WTC11 (cell line): Measurements from ENCODE around the gene ITPKA. TPM values are rescaled to one million over a fixed set of nuclear protein-coding genes. Genes with fewer than 3 reads are reported as not detected.

ENCODE experiments used
- ATAC-seq: fragments of 200-7000 bp; cut with Tn5 transposase; 2 replicates; pipeline ENCODE4 v1.10.0; 2021; ENCODE audit warnings: mild to moderate bottlenecking, moderate library complexity
- CTCF ChIA-PET: fragments of 300-600 bp; sonication (Branson Sonifier 250); formaldehyde crosslinking; loops from one replicate; lab custom pipeline; 2021; ENCODE audit warnings: antibody characterized with exemption; lab: Charles Lee
- POLR2A ChIA-PET: fragments of 350-600 bp; sonication (Branson Sonifier 250); formaldehyde crosslinking; loops from one replicate; lab custom pipeline; 2021; ENCODE audit warnings: antibody characterized with exemption; lab: Charles Lee
- DNase-seq: peaks from one replicate; pipeline ENCODE4 v3.0.0; 2021; ENCODE audit warnings: low spot score
- H3K27ac Mint-ChIP-seq: 2 replicates; pipeline ENCODE4 v1.8.0; 2021; ENCODE audit warnings: mixed read lengths
- H3K27me3 Mint-ChIP-seq: 2 replicates; pipeline ENCODE4 v1.8.0; 2021; ENCODE audit warnings: low read depth, mild to moderate bottlenecking, moderate library complexity, mixed read lengths
- H3K36me3 Mint-ChIP-seq: 2 replicates; pipeline ENCODE4 v1.8.0; 2021; ENCODE audit warnings: mixed read lengths
- H3K4me1 Mint-ChIP-seq: 2 replicates; pipeline ENCODE4 v1.8.0; 2022; ENCODE audit warnings: mixed read lengths
- H3K4me3 Mint-ChIP-seq: 2 replicates; pipeline ENCODE4 v1.8.0; 2021; ENCODE audit warnings: mild to moderate bottlenecking, moderate library complexity, mixed read lengths
- H3K9me3 Mint-ChIP-seq: 2 replicates; pipeline ENCODE4 v1.8.0; 2021; ENCODE audit warnings: mixed read lengths
- ATF1 ChIP-seq: sonication (generic); formaldehyde crosslinking; IDR thresholded peaks from 2 replicates; pipeline ENCODE4 v1.8.1; 2023; ENCODE audit warnings: mild to moderate bottlenecking, moderate library complexity, missing genetic modification reagents
- JAZF1 ChIP-seq: fragments of 250-450 bp; sonication (Bioruptor Pico); IDR thresholded peaks from 2 replicates; pipeline ENCODE4 v1.9.0; 2021; ENCODE audit warnings: moderate library complexity, mild to moderate bottlenecking, inconsistent platforms
- MXD4 ChIP-seq: fragments of 250-450 bp; sonication (Bioruptor Pico); IDR thresholded peaks from 2 replicates; pipeline ENCODE4 v1.8.0; 2021; ENCODE audit warnings: mild to moderate bottlenecking, moderate library complexity, borderline replicate concordance
- NFYB ChIP-seq: sonication (generic); formaldehyde crosslinking; conservative IDR thresholded peaks from 2 replicates; pipeline ENCODE4 v1.8.0; 2022; ENCODE audit warnings: low read depth, missing genetic modification reagents
- NR1H2 ChIP-seq: sonication (generic); formaldehyde crosslinking; IDR thresholded peaks from 2 replicates; pipeline ENCODE4 v1.9.0; 2021; ENCODE audit warnings: mild to moderate bottlenecking, moderate library complexity, missing genetic modification reagents
- RORB ChIP-seq: fragments of 250-450 bp; sonication (Bioruptor Pico); IDR thresholded peaks from 2 replicates; pipeline ENCODE4 v1.9.0; 2021; ENCODE audit warnings: mild to moderate bottlenecking
- ZNF138 ChIP-seq: sonication (generic); formaldehyde crosslinking; conservative IDR thresholded peaks from 2 replicates; pipeline ENCODE4 v1.8.1; 2022; ENCODE audit warnings: mild to moderate bottlenecking, moderate library complexity, missing genetic modification reagents
- ZNF219 ChIP-seq: sonication (generic); formaldehyde crosslinking; IDR thresholded peaks from 2 replicates; pipeline ENCODE4 v1.8.0; 2023; ENCODE audit warnings: missing genetic modification reagents, mild to moderate bottlenecking, borderline replicate concordance
- ZNF263 ChIP-seq: sonication (generic); formaldehyde crosslinking; IDR thresholded peaks from 2 replicates; pipeline ENCODE4 v1.8.1; 2022; ENCODE audit warnings: low read depth, mild to moderate bottlenecking, moderate library complexity, missing genetic modification reagents
- ZNF396 ChIP-seq: fragments of 250-450 bp; sonication (Bioruptor Pico); IDR thresholded peaks from 2 replicates; pipeline ENCODE4 v1.8.0; 2021; ENCODE audit warnings: mild to moderate bottlenecking, moderate library complexity, borderline replicate concordance
- total RNA-seq: library from RNA; stranded (reverse); gene quantifications from 3 replicates; pipeline ENCODE4 v1.2.3, GENCODE V29; 2021
- TF ChIP-seq, protein P1 (sequence below): sonication (generic); formaldehyde crosslinking; IDR thresholded peaks from 2 replicates; pipeline ENCODE4 v1.8.1; 2022; ENCODE audit warnings: mild to moderate bottlenecking, missing genetic modification reagents, moderate library complexity, borderline replicate concordance
- TF ChIP-seq, protein P2 (sequence below): sonication (generic); formaldehyde crosslinking; IDR thresholded peaks from 2 replicates; pipeline ENCODE4 v1.8.0; 2022; ENCODE audit warnings: mild to moderate bottlenecking, missing genetic modification reagents
- TF ChIP-seq, protein P3 (sequence below): fragments of 200-600 bp; IDR thresholded peaks from 2 replicates; pipeline ENCODE4 v1.8.0; 2022; ENCODE audit warnings: antibody characterized with exemption
- TF ChIP-seq, protein P4 (sequence below): sonication (generic); formaldehyde crosslinking; IDR thresholded peaks from 2 replicates; pipeline ENCODE4 v1.8.1; 2023; ENCODE audit warnings: mild to moderate bottlenecking, missing genetic modification reagents
- TF ChIP-seq, protein P5 (sequence below): sonication (generic); formaldehyde crosslinking; IDR thresholded peaks from 2 replicates; pipeline ENCODE4 v1.8.0; 2022; ENCODE audit warnings: mild to moderate bottlenecking, missing genetic modification reagents

ITPKA gene
- total RNA-seq, 1 experiment from 2014 or later: 1.2 TPM

DNA sequence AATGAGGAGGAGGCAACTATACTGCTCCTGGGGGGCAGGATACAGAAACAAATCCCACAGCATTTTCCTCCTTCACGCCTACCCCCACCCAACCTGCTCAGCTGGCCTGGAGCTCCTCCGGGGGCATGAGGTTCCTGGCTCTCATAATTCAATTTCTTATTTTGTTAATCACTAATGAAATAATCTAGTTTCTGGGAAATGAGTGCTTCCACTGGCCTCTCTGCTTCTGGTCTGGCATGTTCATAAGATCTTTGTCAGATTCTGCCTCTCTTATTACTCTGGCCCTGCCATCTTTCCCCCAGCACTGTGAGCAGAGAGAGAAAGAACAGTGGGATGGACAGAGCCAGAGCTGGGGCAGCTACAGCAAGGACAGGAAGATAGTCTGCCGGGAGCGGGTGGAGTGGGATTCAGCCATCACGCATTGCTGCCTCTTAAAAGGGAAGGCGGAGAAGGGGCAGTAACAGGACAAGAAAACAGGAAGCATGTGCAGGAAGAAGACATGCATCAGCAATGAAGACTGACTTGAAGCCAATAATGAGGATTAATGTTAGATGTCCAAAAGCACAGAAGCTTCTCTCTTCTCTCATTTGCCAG is 36.8 kb downstream of the ITPKA start:
- no peak overlapping the region for H3K27ac Mint-ChIP-seq
- DNase-seq (no peak), ATAC-seq (no peak)
- no peaks in the 10 kb centered on the region for H3K27me3 Mint-ChIP-seq
- ChIA-PET CTCF (no interaction called here), POLR2A (interaction anchor here (0.5 to 1.9 kb wide), 2 partner anchors 10 to 13 kb away, joined by 3 to 4 read pairs; partner anchors contain the start of gene RPAP1)
- TF ChIP-seq MXD4 (CRISPR knock-in tag) (no peak), RORB (CRISPR knock-in tag) (no peak), ZNF219 (CRISPR knock-in tag) (no peak)
- TF ChIP-seq, protein P1, sequence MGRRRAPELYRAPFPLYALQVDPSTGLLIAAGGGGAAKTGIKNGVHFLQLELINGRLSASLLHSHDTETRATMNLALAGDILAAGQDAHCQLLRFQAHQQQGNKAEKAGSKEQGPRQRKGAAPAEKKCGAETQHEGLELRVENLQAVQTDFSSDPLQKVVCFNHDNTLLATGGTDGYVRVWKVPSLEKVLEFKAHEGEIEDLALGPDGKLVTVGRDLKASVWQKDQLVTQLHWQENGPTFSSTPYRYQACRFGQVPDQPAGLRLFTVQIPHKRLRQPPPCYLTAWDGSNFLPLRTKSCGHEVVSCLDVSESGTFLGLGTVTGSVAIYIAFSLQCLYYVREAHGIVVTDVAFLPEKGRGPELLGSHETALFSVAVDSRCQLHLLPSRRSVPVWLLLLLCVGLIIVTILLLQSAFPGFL (CRISPR knock-in tag): no peak
- no peaks in the 10 kb centered on the region for H3K9me3 Mint-ChIP-seq
- no peaks in the 10 kb centered on the region for H3K4me1 Mint-ChIP-seq
- no peak overlapping the region for H3K4me3 Mint-ChIP-seq
- H3K36me3 Mint-ChIP-seq: peaks cover 63% of the 10 kb centered on the region

DNA sequence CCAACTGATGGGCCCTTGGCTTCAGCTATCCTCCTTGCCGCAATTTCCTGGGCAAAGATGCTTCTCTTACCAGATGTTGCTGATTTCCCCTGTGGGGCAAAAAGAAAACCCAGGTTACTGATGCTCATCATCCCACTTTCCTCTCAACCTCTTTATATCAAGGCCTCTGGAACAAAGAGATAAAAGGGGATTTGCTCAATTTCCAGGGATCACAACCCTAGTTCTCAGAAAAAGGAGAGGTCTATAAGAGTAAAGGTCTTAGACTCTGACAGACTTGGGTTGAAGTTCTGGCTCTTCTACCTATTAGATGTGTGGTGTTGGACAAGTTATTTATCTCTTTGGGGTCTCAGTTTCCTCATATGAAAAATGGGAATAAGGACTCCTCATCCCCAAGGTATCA is 41.9 kb downstream of the ITPKA start:
- TF ChIP-seq NFYB (CRISPR knock-in tag) (no peak), ZNF263 (CRISPR knock-in tag) (no peak), ZNF138 (CRISPR knock-in tag) (no peak), JAZF1 (no peak)
- TF ChIP-seq, protein P2, sequence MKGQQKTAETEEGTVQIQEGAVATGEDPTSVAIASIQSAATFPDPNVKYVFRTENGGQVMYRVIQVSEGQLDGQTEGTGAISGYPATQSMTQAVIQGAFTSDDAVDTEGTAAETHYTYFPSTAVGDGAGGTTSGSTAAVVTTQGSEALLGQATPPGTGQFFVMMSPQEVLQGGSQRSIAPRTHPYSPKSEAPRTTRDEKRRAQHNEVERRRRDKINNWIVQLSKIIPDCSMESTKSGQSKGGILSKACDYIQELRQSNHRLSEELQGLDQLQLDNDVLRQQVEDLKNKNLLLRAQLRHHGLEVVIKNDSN (CRISPR knock-in tag): no peak
- TF ChIP-seq, all 79 proteins: peak for 0
- H3K27me3 Mint-ChIP-seq: no peaks in the 10 kb centered on the region
- POLR2A ChIA-PET: no interaction called here
- no peak overlapping the region for H3K4me3 Mint-ChIP-seq
- CTCF ChIA-PET: no interaction called here
- peaks cover 42% of the 10 kb centered on the region for H3K36me3 Mint-ChIP-seq
- H3K27ac Mint-ChIP-seq: no peak overlapping the region
- ATAC-seq (no peak), DNase-seq (no peak)
- H3K4me1 Mint-ChIP-seq: no peaks in the 10 kb centered on the region
- H3K9me3 Mint-ChIP-seq: no peaks in the 10 kb centered on the region

DNA sequence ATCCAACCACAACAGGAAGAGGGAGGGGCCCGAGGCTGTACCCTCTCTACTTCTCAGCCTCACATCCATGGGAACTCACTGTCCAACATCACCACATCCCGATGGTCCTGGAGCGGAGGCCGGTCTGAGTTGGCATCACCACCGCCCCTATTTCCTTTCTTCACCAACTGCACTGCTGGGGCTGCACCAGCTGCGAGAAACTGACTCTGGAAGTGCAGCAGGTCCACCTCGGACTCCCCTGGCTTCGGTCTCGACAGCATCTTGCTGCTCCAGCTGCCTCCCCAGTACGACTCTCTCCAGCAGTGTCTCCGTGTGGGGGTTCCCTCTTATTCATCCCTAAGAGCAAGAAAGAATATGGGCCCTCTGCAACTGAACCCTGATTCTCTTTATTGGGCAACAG is 43.2 kb downstream of the ITPKA start:
- no peaks in the 10 kb centered on the region for H3K4me1 Mint-ChIP-seq
- no peak for ATAC-seq
- no peaks in the 10 kb centered on the region for H3K9me3 Mint-ChIP-seq
- H3K27me3 Mint-ChIP-seq: no peaks in the 10 kb centered on the region
- no peak overlapping the region for H3K27ac Mint-ChIP-seq
- TF ChIP-seq ZNF263 (CRISPR knock-in tag) (no peak), NFYB (CRISPR knock-in tag) (no peak), ZNF396 (CRISPR knock-in tag) (no peak), ATF1 (CRISPR knock-in tag) (no peak), ZNF138 (CRISPR knock-in tag) (no peak), NR1H2 (CRISPR knock-in tag) (no peak)
- TF ChIP-seq, protein P3, sequence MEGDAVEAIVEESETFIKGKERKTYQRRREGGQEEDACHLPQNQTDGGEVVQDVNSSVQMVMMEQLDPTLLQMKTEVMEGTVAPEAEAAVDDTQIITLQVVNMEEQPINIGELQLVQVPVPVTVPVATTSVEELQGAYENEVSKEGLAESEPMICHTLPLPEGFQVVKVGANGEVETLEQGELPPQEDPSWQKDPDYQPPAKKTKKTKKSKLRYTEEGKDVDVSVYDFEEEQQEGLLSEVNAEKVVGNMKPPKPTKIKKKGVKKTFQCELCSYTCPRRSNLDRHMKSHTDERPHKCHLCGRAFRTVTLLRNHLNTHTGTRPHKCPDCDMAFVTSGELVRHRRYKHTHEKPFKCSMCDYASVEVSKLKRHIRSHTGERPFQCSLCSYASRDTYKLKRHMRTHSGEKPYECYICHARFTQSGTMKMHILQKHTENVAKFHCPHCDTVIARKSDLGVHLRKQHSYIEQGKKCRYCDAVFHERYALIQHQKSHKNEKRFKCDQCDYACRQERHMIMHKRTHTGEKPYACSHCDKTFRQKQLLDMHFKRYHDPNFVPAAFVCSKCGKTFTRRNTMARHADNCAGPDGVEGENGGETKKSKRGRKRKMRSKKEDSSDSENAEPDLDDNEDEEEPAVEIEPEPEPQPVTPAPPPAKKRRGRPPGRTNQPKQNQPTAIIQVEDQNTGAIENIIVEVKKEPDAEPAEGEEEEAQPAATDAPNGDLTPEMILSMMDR: no peak
- TF ChIP-seq, protein P4, sequence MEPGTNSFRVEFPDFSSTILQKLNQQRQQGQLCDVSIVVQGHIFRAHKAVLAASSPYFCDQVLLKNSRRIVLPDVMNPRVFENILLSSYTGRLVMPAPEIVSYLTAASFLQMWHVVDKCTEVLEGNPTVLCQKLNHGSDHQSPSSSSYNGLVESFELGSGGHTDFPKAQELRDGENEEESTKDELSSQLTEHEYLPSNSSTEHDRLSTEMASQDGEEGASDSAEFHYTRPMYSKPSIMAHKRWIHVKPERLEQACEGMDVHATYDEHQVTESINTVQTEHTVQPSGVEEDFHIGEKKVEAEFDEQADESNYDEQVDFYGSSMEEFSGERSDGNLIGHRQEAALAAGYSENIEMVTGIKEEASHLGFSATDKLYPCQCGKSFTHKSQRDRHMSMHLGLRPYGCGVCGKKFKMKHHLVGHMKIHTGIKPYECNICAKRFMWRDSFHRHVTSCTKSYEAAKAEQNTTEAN (CRISPR knock-in tag): no peak
- TF ChIP-seq, protein P5, sequence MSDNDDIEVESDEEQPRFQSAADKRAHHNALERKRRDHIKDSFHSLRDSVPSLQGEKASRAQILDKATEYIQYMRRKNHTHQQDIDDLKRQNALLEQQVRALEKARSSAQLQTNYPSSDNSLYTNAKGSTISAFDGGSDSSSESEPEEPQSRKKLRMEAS (CRISPR knock-in tag): no peak
- TF ChIP-seq, all 79 proteins: peak for 0
- ChIA-PET CTCF (no interaction called here), POLR2A (no interaction called here)
- Mint-ChIP-seq H3K4me3 (no peak overlapping the region), H3K36me3 (peaks cover 37% of the 10 kb centered on the region)
- no peak for DNase-seq
